ENCODE measurements around the gene LRP4.

- no peak for TF ChIP-seq POLR2AphosphoS5 (IDR thresholded peaks at IDR 0.05; ENCODE audit: low read depth, low read length)
- no peak for TF ChIP-seq POLR2A (IDR thresholded peaks at IDR 0.05; ENCODE audit: low read depth, low read length)
- no peak for TF ChIP-seq TAF1 (IDR thresholded peaks at IDR 0.05; ENCODE audit: borderline replicate concordance, low read depth, low read length)
Observed at GRCh38 chr11:46855863-46856262, 62.5 kb downstream of the LRP4 start.

Measured in GM12892 (cell line).